Small intestine (tissue), 7 donors: ENCODE results near the gene TTLL9. TPM values are rescaled to one million over a fixed set of nuclear protein-coding genes. Genes with fewer than 3 reads are reported as not detected.

Source experiments
- DNase-seq, 2 donors: peaks; one replicate each; pipeline versions ENCODE4 v3.0.0 to v3.0.0-alpha.2; 2013
- FAIRE-seq: peaks from 2 replicates; lab custom pipeline; 2012; peaks lifted over from hg19 to GRCh38; lab: Jason Lieb, UNC
- H3K27ac ChIP-seq, 3 donors: one replicate each; pipeline ENCODE4 v1.5.1; 2013; ENCODE audit warnings: low read length in 2 of 3, mild to moderate bottlenecking in 2 of 3, control low read depth in 1 of 3, inconsistent platforms in 1 of 3, low read depth in 1 of 3, moderate library complexity in 1 of 3
- H3K27me3 ChIP-seq, 3 donors: one replicate each; pipeline ENCODE4 v1.6.1; 2013; ENCODE audit warnings: low read length in 3 of 3, inconsistent platforms in 1 of 3; ENCODE audit not compliant: control insufficient read depth in 3 of 3, insufficient read depth in 3 of 3
- H3K36me3 ChIP-seq, 3 donors: one replicate each; pipeline ENCODE4 v1.6.1; 2013; ENCODE audit warnings: low read length in 3 of 3, inconsistent platforms in 1 of 3, low read depth in 1 of 3, mild to moderate bottlenecking in 1 of 3, moderate library complexity in 1 of 3; ENCODE audit not compliant: control insufficient read depth in 3 of 3, insufficient read depth in 2 of 3
- H3K4me1 ChIP-seq, 3 donors: one replicate each; pipeline ENCODE4 v1.6.1; 2013; ENCODE audit warnings: low read length in 2 of 3, inconsistent platforms in 1 of 3, low read depth in 1 of 3, mild to moderate bottlenecking in 1 of 3, moderate library complexity in 1 of 3; ENCODE audit not compliant: control insufficient read depth in 3 of 3, insufficient read depth in 2 of 3
- H3K4me3 ChIP-seq, 3 donors: one replicate each; pipeline ENCODE4 v1.5.1; 2013; ENCODE audit warnings: low read length in 3 of 3, control low read depth in 1 of 3, inconsistent platforms in 1 of 3, low read depth in 1 of 3, mild to moderate bottlenecking in 1 of 3, moderate library complexity in 1 of 3
- H3K9me3 ChIP-seq, 2 donors: one replicate each; pipeline ENCODE4 v1.6.1; 2013; ENCODE audit warnings: low read depth in 1 of 2, low read length in 1 of 2; ENCODE audit not compliant: control insufficient read depth in 2 of 2, insufficient read depth in 1 of 2
- WGBS, 3 donors: extraction: QIAGEN DNeasy Blood & Tissue Kit; methylation state at CpG; one replicate each; pipeline ENCODE4 v1.1.7; 2013; 5-methylcytosine and 5-hydroxymethylcytosine counted together
- polyA plus RNA-seq, 4 donors: library from polyadenylated mRNA; stranded (reverse) in 3 of 4; unstranded in 1 of 4; fragments of 200-250 nt in 3 of 4; fragments of 120-200 nt in 1 of 4; gene quantifications; one replicate each; pipeline versions ENCODE4 v1.2.1 to v1.2.3, GENCODE V29; 2013
- donor health status: healthy with polysubstance abuse.
- donor health status: control.
- donor health status: control.
- donor health status: Bipolar disorder and iron deficiency.
- donor health status: healthy.

Gene TTLL9
- polyA plus RNA-seq, 4 donors, result 0.07 to 0.38 TPM; not detected in 2

- H3K36me3 ChIP-seq, result peaks cover 0 to 11% (median 0%) of the 10 kb centered on the region in 3 donors
- WGBS, 3 donors, result 91 to 96% (median 91%) methylated on average over 5 of the region's 5 CpGs
- DNase-seq (no peak), FAIRE-seq (no peak)
- no peak overlapping the region for H3K4me3 ChIP-seq
- no peaks in the 10 kb centered on the region for H3K9me3 ChIP-seq
- H3K4me1 ChIP-seq, result peaks cover 0 to 26% (median 0%) of the 10 kb centered on the region in 3 donors
- peaks cover 0 to 12% (median 4%) of the 10 kb centered on the region in 3 donors for H3K27me3 ChIP-seq
- H3K27ac ChIP-seq, result no peak overlapping the region
Observed at GRCh38 chr20:31859266-31859997, 11.0 kb upstream of the TTLL9 start.

GRCh38 chr20:31859998-31860380 lies 10.4 kb upstream of the TTLL9 start:
- H3K36me3 ChIP-seq, result peaks cover 0 to 15% (median 0%) of the 10 kb centered on the region in 3 donors
- WGBS, 3 donors, result 41 to 60% (median 57%) methylated on average over 7 of the region's 7 CpGs
- peaks cover 0 to 26% (median 0%) of the 10 kb centered on the region in 3 donors for H3K4me1 ChIP-seq
- H3K9me3 ChIP-seq, result no peaks in the 10 kb centered on the region
- H3K27ac ChIP-seq, result no peak overlapping the region
- DNase-seq (no peak), FAIRE-seq (no peak)
- no peak overlapping the region for H3K4me3 ChIP-seq
- H3K27me3 ChIP-seq, result peaks cover 0 to 12% (median 4%) of the 10 kb centered on the region in 3 donors

DNA sequence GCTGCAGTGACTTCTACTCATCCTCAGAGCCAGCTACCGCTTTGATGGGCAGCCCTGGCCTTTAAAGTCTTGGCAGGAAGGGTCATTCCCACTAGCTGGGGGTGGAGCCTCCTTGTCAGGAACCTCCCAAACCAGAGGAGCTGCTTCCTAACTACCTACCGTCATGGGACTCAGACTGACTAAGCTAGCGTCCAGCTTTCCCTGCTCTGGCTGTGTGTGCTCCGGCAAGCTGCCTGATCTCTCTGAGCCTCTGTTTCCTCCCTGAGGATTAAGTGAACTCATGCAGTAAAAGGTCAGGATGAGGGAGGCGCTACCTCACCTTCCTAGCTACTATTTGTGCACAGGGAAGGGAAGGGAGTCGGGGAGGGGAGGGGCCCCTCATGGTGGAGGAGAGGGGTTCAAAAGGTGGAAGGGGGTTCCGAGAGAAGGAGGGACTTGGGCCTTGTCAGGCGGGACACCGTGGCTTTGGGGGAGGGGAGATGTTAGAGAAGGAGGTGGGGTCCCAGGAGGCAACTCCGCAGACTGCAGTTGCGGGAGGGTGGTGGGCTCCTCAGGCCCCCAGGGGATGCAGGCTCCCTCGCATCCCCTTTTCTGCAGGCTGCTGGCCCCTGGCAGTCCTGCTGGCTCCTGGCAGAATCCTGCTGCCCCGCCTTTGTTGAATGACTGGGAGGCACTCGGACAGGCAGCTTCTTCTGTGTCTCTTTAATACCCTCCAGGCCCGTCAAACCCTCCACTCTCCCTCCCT lies 9.9 kb upstream of the TTLL9 start:
- H3K27ac ChIP-seq, result no peak overlapping the region
- H3K4me3 ChIP-seq, result peak overlapping the region in 2 of 3 donors; percentile 37 to 57
- DNase-seq, result peak in 1 of 2 donors; percentile 18
- FAIRE-seq, result no peak
- peaks cover 0 to 26% (median 0%) of the 10 kb centered on the region in 3 donors for H3K4me1 ChIP-seq
- 10 to 15% (median 15%) methylated on average over 9 to 15 of the region's 15 CpGs for WGBS, 3 donors
- peaks cover 0 to 17% (median 0%) of the 10 kb centered on the region in 3 donors for H3K36me3 ChIP-seq
- peaks cover 0 to 12% (median 4%) of the 10 kb centered on the region in 3 donors for H3K27me3 ChIP-seq
- H3K9me3 ChIP-seq, result no peaks in the 10 kb centered on the region

- 0 to 1% (median 0%) methylated on average over 9 to 20 of the region's 20 CpGs for WGBS, 3 donors
- no peak overlapping the region for H3K27ac ChIP-seq
- H3K27me3 ChIP-seq, result peaks cover 0 to 12% (median 4%) of the 10 kb centered on the region in 3 donors
- DNase-seq, result no peak
- H3K9me3 ChIP-seq, result no peaks in the 10 kb centered on the region
- H3K36me3 ChIP-seq, result peaks cover 0 to 18% (median 0%) of the 10 kb centered on the region in 3 donors
- peak overlapping the region; percentile 26 to 57 (median 37) for H3K4me3 ChIP-seq
- FAIRE-seq, result no peak
- peaks cover 0 to 26% (median 0%) of the 10 kb centered on the region in 3 donors for H3K4me1 ChIP-seq
Observed at GRCh38 chr20:31861135-31861384, 9.4 kb upstream of the TTLL9 start.

DNA sequence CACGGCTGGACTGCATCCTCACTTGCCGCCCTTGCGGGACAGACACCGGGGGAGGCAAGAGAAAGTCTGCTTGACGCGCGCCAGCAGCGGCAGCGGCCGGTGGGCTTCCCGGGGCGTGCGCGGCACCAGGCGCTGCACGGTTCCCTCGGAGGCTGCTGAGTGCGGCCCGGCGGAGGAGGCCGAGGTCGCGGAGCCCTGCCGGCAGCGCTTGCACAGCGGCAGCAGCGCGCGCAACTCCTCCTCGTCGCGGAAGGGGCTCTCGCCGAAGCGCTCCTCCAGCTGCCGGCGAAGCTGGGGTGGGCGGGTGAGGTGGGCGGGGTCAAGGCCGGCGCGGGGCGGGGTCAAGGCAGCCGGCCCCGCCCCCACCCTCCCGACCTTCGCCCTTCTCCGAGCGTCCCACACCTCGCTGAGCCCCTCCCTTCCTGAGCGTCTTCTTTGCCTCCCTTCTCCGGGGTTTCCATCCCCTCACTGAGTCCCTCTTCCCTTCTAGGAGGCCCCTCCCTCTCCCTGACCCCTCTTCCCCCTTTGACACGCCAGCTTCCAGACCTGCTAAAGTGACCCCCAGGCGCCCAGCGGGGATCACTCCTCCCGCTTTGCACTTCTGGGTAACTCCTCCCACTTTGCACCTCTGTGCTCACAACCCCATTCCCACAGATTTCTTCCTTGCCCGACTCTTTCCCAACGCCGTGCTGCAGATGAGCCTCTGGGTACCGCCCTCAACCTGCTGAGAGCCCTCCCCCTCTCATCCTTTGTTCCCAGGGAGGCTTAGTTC lies 8.9 kb upstream of the TTLL9 start:
- Histone ChIP-seq H3K27ac (peak overlapping the region in 2 of 3 donors; percentile 42 to 77), H3K4me3 (peak overlapping the region; percentile 26 to 57 (median 44)), H3K4me1 (peaks cover 0 to 26% (median 0%) of the 10 kb centered on the region in 3 donors), H3K36me3 (peaks cover 0 to 22% (median 0%) of the 10 kb centered on the region in 3 donors), H3K27me3 (peaks cover 0 to 12% (median 4%) of the 10 kb centered on the region in 3 donors), H3K9me3 (no peaks in the 10 kb centered on the region)
- 4 to 7% (median 4%) methylated on average over 33 to 60 of the region's 60 CpGs for WGBS, 3 donors
- DNase-seq (peak; percentile 74 to 88), FAIRE-seq (no peak)

GRCh38 chr20:31862157-31862470 lies 8.3 kb upstream of the TTLL9 start:
- H3K9me3 ChIP-seq, result no peaks in the 10 kb centered on the region
- H3K36me3 ChIP-seq, result peaks cover 0 to 26% (median 0%) of the 10 kb centered on the region in 3 donors
- peak overlapping the region in 1 of 3 donors; percentile 44 for H3K4me3 ChIP-seq
- FAIRE-seq (no peak), DNase-seq (no peak)
- peaks cover 0 to 12% (median 2%) of the 10 kb centered on the region in 3 donors for H3K27me3 ChIP-seq
- H3K27ac ChIP-seq, result peak overlapping the region in 1 of 3 donors; percentile 77
- WGBS, 3 donors, result 46 to 65% (median 60%) methylated on average over 5 of the region's 5 CpGs
- H3K4me1 ChIP-seq, result peaks cover 0 to 26% (median 0%) of the 10 kb centered on the region in 3 donors

DNA sequence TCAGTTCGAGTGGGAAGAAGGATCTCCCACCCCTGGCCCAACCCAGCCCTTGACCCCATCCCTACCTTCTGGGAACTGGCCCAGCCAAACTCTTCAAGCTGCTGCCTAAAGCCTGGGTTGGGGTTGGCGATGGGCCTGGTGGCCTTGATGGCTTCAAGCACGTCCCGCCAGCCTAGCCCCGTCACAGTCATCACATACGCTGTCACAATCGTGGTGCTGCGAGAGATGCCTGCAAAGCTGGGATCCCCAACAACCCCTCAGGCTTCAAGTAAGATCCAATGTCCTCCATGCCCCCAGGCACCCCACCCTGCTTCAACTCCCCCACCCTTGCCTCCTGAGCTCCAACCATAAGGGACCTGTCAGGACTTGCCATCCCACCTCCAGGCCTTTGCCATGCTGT lies 7.9 kb upstream of the TTLL9 start:
- FAIRE-seq (no peak), DNase-seq (no peak)
- H3K4me3 ChIP-seq, result no peak overlapping the region
- H3K4me1 ChIP-seq, result peaks cover 0 to 23% (median 0%) of the 10 kb centered on the region in 3 donors
- H3K27ac ChIP-seq, result no peak overlapping the region
- no peaks in the 10 kb centered on the region for H3K9me3 ChIP-seq
- peaks cover 0 to 26% (median 0%) of the 10 kb centered on the region in 3 donors for H3K36me3 ChIP-seq
- H3K27me3 ChIP-seq, result peaks cover 0 to 12% (median 2%) of the 10 kb centered on the region in 3 donors
- WGBS, 3 donors, result 90 to 92% (median 91%) methylated on average over 8 of the region's 8 CpGs
